ENCODE data around the gene SLC17A9.

The SLC17A9 gene

GRCh38 chr20:63014710-63015109, 62.2 kb downstream of the SLC17A9 start:
- Histone ChIP-seq H3K36me3 (no peaks in the 10 kb centered on the region), H3K27ac (no peak overlapping the region), H3K4me1 (no peaks in the 10 kb centered on the region), H3K4me3 (no peak overlapping the region), H3K9me3 (peaks cover 0 to 23% (median 16%) of the 10 kb centered on the region in 3 donors), H3K27me3 (peaks cover 0 to 77% of the 10 kb centered on the region in 2 donors)
- no peak for TF ChIP-seq CTCF (IDR thresholded peaks at IDR 0.05)
- no peak for DNase-seq
- intact Hi-C loops (cut with DNase I; ENCODE audit: low total_unique reads): no loop called here

GRCh38 chr20:63015147-63015661, 62.7 kb downstream of the SLC17A9 start:
- Histone ChIP-seq H3K27ac (no peak overlapping the region), H3K4me1 (no peaks in the 10 kb centered on the region), H3K36me3 (no peaks in the 10 kb centered on the region), H3K27me3 (peaks cover 0 to 75% of the 10 kb centered on the region in 2 donors), H3K9me3 (peaks cover under 1 to 25% (median 17%) of the 10 kb centered on the region in 3 donors), H3K4me3 (no peak overlapping the region)
- intact Hi-C loops (cut with DNase I; ENCODE audit: low total_unique reads): no loop called here
- no peak for TF ChIP-seq CTCF (IDR thresholded peaks at IDR 0.05)
- no peak for DNase-seq

- Histone ChIP-seq H3K4me3 (no peak overlapping the region), H3K4me1 (no peaks in the 10 kb centered on the region), H3K36me3 (no peaks in the 10 kb centered on the region), H3K27ac (no peak overlapping the region), H3K9me3 (peaks cover 3 to 32% (median 23%) of the 10 kb centered on the region in 3 donors), H3K27me3 (peaks cover 0 to 76% of the 10 kb centered on the region in 2 donors)
- no peak for TF ChIP-seq CTCF (IDR thresholded peaks at IDR 0.05)
- no peak for DNase-seq
- intact Hi-C loops (cut with DNase I; ENCODE audit: low total_unique reads): no loop called here
These were observed 63.3 kb downstream of the SLC17A9 start for GRCh38 chr20:63015662-63016361.

- no peak overlapping the region for H3K4me3 ChIP-seq
- no peaks in the 10 kb centered on the region for H3K4me1 ChIP-seq
- no peak overlapping the region for H3K27ac ChIP-seq
- no peak for DNase-seq
- peaks cover 3 to 34% (median 28%) of the 10 kb centered on the region in 3 donors for H3K9me3 ChIP-seq
- no peaks in the 10 kb centered on the region for H3K36me3 ChIP-seq
- H3K27me3 ChIP-seq: peaks cover 0 to 76% of the 10 kb centered on the region in 2 donors
- intact Hi-C loops (cut with DNase I; ENCODE audit: low total_unique reads): no loop called here
- no peak for TF ChIP-seq CTCF (IDR thresholded peaks at IDR 0.05)
These were observed 64.1 kb downstream of the SLC17A9 start for GRCh38 chr20:63016514-63017075.

- no peak for DNase-seq
- intact Hi-C loops (cut with DNase I; ENCODE audit: low total_unique reads): no loop called here
- no peaks in the 10 kb centered on the region for H3K4me1 ChIP-seq
- no peak overlapping the region for H3K27ac ChIP-seq
- no peak overlapping the region for H3K4me3 ChIP-seq
- peaks cover 3 to 34% (median 28%) of the 10 kb centered on the region in 3 donors for H3K9me3 ChIP-seq
- peaks cover 0 to 81% of the 10 kb centered on the region in 2 donors for H3K27me3 ChIP-seq
- H3K36me3 ChIP-seq: no peaks in the 10 kb centered on the region
- TF ChIP-seq CTCF (IDR thresholded peaks at IDR 0.05): no peak
These were observed 64.7 kb downstream of the SLC17A9 start for GRCh38 chr20:63017076-63017825.

Data from tibial artery (tissue), 4 donors.